HTR-8/SVneo (cell line): ENCODE data around the gene AFDN.
"Not testable (repeated sequence)": the region's sequence is repeated elsewhere in the genome, so short reads cannot be mapped to it uniquely, and the experiment has no call there.

Experiments used
- DNase-seq: peaks from one replicate; pipeline ENCODE4 v3.0.0; 2011; ENCODE audit warnings: low spot score, mixed read lengths; ENCODE audit not compliant: insufficient read length
- FAIRE-seq: peaks from 2 replicates; lab custom pipeline; 2011; peaks lifted over from hg19 to GRCh38; lab: Jason Lieb, UNC

The AFDN gene

DNA sequence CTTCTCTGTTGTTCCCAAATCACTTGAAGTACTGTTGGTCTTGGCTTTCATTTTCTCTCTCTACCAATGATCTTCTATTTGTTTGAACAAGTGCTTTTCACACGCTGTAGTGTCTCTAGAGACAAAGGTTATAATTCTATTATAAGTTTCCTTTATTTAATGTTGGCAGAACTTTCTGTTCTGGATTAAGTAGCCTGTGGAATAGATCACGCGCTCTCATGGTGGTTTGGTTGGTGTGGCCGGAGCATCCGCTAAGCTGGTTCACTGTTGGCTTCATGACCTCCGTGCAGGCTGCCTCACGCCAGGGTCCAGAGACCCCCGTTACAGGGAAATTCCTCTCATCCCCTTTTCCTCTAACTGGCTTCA, 139.8 kb downstream of the AFDN start:
- FAIRE-seq = no peak
- DNase-seq = no peak

DNA sequence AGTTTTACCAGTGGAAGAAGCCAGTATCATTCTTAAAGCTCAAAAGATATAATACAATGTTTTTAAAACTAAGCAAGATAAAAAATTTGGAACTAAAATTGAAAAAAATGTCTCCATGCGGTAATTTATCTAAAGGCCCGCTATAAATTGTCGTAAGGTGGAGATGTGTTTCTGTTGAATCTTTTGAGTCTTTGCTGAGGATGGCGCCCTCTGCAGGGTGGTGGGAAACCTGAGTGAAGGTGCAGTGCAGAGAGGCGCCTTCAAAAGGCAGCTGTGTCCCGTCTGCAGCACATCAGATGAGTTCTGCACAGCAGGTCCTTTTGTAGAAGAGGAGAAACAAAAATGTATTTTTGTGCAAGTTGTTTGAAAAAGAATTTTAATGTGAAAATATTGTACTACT, 141.4 kb downstream of the AFDN start:
- no peak for FAIRE-seq
- no peak for DNase-seq

DNA sequence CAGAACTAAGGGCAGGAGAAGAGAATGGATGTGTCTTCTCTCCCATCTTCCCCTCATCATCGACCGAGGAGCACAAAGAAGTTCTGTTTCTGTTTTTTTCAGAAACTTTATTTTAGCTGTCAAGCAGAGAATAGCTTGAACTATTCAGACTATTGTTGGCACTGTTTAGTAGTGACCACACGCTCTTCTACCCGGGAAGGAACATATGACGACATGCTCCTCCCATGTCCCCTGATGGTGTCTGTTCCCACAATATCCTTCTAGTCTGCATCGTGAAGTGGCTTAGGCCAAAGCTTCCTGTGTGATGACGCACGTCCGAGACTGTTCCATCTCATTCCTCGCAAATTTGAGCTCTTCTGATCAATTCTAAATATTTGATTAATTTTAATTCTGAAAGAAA, 143.5 kb downstream of the AFDN start:
- FAIRE-seq (no peak), DNase-seq (no peak)

DNA sequence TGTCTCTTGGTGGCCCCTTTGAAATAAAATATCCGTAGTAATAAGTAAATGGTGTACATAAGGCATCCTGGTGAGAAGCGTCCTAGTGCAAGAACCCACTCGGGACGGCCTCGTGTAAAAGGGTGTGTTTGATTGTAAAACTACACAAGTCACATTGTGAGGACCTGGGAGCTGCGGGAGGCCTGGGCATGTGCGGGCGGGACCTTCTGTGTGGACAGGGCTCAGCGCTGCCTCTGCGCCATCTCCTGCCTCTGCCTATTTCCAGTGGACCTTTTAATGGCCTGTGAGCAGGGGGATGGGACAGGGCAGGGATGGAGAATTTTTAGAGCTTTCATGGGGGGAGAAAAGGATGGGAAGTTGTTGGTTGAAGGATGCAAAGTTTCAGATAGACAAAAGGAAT, 145.5 kb downstream of the AFDN start:
- FAIRE-seq (no peak), DNase-seq (no peak)

DNA sequence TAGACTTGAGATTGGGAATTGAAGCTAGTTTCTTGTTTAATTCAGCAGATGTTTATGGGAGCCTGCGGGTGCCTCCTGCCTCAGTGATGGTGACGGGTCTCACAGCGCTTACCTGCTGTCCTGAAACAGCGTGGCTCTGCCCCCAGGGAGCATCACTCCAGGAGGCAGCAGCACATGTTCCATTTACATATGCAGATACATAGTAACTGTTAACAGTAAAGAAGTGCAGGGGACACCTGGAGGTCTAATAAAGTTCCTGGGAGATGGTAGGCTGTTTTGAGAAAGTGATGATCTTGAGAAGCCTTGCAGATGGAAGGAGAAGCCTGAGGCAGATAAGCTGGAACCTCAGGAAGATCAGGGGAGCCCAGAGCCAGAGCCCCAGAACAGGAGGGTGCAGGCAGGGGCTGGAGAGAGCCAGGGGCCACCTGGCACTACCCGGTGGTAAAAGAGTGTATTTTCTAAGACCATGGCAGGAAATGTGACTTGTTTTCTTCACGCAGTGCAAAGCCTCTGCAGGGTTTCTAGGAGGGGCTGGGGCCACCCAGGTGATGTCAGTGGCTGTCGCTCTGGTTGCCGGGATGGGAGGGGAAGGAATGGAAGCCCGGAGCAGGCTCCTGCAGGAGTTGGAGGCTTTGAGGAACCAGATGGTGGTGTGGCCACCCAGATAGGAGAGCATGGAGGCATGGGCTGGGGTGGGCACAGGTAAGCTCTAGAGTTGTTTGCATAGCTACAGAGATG, 146.6 kb downstream of the AFDN start:
- FAIRE-seq (no peak), DNase-seq (no peak)

DNA sequence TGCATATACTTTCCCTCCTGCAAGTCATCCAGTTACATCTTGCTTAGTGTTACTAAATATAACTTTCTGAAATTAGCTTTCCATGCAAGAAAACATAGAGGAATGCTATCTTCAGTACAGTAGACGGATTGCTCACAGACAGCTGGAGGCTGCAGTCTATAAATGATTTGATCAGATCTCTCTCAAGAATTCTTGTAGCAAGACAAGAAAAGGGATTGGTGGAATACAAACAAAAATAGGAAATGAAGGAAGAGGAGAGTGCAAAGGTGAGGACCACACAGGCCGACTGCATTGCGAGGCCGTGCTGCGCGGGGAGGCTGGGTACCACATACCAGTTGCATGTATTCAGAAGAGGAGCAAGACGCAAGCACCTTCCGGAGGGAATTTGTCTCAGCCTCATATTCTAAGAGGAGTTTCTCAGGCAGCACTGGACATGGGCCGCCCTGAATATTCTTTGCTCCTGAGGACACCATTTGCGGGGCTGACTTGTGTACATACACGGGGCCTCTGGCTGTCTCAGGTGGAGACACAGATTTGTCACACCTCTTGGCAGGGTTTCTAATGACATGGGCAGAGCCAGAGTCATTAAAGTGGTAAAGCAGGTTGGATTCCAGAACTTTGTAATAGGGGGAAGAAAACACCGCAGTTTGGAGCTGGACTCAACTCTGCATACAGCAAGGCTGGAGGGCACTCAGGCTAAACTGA, 148.1 kb downstream of the AFDN start:
- DNase-seq (no peak), FAIRE-seq (no peak)

DNA sequence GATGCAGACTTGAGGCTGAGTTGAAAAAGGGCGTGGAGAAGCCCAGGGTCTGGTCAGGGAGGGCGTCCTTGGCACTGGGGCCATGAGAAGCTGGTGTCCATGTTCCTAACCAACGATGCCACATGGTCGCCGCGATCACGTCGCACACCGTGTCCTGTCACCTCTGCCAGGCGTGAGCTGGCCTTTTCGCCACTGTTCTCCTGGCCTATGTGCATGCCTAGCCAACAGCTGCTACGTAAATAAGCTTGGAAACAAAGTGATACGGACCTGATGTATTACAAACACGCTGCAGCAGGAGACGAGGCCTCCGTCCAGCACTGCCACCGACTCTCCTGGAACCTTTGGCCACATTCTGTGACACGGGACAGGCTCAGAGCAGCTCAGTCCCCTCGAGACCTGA, 148.7 kb downstream of the AFDN start:
- FAIRE-seq (no peak), DNase-seq (no peak)

DNA sequence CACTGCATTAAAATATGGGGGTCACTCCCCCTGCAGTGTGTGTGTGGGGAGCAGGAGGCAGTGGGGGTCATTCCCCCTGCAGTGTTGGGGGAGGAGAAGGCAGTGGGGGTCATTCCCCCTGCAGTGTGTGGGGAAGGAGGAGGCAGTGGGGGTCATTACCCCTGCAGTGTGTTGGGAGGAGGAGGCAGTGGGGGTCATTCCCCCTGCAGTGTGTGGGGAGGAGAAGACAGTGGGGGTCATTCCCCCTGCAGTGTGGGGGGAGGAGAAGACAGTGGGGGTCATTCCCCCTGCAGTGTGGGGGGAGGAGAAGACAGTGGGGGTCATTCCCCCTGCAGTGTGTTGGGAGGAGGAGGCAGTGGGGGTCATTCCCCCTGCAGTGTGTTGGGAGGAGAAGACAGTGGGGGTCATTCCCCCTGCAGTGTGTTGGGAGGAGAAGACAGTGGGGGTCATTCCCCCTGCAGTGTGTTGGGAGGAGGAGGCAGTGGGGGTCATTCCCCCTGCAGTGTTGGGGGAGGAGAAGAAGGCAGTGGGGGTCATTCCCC, 149.5 kb downstream of the AFDN start:
- FAIRE-seq, DNase-seq: not testable (repeated sequence)

DNA sequence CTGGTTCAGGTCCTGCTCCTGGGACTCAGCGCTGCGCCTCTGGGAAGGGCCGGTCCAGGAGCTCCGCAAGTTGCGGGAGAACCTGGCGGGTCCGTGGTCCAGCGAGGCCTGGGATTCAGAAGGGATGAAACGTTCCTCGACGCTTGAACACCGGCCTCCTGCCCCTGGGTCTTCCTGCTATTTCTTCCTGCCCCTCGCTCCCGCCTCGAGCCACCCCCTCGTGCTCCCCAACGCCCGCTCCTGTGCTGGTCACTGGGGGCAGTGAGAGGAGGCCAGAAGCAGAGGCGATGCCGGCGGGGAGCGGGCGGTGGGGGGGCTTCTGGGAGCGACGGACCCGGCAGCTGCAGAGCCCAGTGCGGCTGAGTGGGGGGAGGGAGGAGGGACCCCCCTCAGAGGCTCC, 150.0 kb downstream of the AFDN start:
- DNase-seq (no peak), FAIRE-seq (no peak)

DNA sequence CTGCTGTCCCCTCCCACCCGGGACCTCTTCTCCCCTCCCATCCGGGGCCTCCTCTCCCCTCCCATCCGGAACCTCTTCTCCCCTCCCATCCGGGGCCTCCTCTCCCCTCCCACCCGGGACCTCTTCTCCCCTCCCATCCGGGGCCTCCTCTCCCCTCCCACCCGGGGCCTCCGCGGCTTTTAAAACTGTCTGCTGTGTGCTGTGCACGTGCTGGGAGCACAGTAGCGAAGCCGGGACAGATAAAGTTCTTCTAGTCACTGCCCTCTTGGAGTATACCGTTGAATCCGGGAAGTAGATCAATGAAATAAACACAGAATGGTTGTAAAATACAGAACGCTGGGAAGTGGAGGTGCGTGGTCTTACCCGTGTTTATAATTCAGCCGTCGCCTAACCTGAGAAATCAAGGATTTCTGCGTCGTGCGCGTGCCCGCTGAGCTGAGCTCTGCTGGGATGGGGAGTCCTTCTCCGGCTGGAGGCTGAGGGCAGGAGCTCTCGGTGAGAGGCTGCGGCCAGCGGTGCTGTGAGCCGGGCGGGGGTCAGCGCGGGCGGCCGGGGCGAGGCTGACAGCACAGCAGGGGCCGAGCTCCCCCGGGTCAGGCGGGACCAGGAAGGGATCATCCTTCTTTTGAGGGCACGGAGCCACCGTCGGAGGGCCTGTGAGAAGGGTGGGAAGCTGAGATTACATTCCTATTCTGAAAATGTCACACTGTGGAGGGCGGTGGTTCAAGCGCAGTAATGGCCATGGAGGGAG, 151.2 kb downstream of the AFDN start:
- DNase-seq (no peak), FAIRE-seq (no peak)

DNA sequence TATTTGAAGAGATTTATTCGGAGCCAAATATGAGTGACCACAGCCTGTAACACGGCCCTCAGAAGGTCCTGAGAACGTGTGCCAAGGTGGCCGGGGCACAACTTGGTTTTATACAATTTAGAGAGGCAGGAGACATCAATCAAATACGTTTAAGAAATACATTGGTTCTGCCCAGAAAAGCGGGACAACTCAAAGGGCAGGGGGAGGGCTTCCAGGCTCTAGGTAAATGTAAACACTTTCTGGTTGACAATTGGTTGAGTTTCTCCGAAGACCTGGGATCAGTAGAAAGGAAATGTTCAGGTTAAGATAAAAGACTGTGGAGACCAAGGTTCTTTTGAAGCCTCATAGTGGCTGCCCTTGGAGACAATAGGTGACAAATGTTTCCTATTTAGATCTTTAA, 151.9 kb downstream of the AFDN start:
- DNase-seq (no peak), FAIRE-seq (no peak)

DNA sequence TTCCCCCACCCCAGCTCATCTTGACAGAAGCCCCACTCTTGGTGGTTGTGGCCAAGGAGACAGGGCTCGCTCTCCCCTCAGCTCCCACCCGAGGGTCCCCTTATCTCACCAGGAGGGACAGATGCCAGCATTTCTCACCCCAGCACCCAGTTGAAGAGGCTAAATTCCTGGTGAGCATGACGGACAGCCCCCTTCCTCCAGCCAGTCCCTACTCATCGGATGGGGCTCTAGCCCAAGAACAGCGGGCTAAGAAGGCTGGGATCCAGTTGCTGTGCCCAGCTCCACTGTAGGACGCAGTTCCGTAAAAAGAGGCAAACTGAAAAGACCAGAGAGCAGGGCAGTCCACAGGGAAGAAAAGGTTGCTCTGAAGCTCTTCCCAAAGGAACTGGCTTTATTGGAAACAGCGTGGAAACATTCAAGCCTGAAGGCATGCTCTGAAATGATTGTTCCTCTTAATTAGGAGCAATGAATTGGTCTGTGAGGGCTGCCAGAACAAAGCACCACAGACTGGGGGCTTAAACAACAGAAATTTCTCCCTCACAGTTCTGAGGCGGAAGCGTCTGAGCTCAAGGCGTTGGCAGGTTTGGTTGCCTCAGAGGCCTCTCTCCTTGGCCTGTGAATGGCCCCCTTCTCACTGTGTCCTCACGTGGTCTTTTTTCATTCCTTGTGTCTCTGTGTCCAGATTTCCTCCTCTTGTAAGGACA, 152.9 kb downstream of the AFDN start:
- FAIRE-seq (no peak), DNase-seq (no peak)

DNA sequence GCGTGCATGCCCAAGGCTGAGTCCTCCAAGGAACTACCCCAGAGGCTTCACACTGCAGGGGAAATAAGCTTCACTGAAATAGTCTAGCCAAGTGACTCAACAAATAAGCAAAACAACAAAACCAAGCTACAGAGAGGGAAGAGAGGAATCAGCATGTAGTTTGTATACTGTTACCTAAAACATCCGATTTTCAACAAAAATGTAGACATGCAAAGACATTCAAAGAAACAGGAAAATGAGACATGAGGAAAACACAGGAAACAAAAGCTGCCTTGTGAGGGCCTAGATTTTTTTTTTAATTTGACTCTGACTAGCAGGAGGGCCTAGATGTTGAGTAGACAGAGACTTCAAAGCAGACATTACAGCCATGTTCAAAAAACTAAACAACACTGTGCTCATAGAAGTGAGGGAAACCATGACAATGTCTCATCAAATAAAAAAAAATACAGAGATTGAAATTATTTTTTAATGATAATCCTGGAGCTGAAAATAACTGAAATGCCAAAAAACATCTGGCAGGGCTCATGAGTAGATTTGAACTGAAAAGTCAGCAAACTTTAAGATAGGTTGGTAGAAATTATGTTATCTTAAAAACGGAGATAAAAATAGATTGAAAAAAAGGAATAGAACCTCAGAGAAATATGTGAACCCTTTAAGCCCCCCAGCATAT, 154.3 kb downstream of the AFDN start:
- no peak for DNase-seq
- FAIRE-seq = no peak

DNA sequence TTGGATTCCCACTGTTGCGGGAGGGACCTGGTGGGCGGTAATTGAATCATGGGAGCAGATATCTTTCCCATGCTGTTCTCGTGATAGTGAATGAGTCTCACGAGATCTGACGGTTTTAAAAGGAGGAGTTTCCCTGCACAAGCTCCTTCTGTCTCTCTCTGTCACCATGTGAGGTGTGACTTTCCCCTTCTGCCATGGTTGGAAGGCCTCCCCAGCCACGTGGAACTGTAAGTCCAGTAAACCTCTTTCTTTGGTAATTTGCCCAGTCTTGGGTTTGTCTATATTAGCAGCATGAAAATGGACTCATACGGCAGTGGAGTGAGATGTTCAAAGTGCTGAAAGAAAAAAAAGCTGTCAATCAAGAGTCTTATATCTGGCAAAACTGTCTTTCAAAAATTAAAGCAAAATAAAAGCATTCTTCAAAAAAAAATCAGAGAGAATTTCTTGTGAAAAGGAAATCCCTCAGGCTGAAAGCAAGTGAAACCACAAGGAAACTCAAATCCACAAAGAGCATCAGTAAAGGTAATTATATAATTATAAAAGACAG, 155.3 kb downstream of the AFDN start:
- FAIRE-seq = no peak
- DNase-seq = no peak

DNA sequence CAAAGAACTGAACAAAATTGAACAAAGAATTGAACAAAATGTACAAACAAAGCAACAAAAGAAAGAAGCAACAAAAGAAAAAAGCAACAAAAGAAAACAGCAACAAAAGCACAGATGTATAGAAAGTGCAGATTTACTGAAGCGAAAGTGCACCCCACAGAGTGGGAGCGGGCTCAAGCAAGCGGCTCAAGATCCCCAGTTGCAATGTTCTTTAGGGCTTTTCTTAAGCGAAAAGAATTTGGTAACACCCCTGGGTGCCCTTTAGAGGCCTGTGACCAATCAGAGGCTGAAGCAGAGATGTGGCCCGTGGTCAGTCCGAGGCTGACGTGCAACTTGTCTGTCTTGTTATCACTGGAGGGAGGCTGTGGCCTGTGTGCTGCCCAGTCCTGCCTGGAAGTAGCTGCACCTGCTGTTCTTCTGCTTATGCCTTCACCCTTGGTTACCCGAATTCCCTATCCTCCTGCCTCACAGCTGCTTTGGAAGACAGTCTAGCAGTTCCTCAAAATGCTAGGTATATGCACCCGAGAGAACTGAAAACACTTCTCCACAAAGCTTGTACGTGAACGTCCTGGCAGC, 157.5 kb downstream of the AFDN start:
- peak; percentile 23 for FAIRE-seq
- DNase-seq = no peak

DNA sequence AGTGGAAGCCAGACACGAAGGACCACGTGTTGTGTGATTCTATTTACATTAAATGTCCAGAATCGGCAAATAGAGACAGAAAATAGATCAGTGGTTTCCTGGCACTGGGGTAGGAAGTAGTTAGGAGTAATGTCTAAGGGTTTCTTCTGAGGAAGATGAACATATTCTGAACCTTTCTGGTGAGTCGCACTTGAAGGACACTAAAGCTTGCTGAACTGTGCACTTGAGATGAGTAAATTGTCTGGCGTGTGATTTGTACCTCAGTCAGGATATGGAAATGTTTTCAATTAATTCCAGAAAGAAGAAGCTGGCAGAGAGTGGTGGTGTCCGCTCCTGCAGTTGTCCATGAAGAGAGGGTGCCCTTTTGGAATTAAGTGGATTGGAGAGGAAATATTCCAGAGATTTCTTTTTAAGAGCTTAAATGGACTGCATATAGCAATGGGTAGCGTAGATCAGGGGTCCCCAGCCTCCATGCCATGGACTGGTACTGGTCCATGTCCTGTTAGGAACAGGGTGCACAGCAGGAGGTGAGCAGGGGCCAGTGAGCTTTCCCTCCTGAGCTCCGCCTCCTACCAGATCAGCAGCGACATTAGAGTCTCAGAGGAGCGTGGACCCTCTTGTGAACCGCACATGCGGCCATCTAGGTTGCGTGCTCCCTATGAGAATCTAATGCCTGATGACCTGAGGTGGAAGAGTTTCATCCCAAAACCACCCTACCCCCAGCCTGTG, 158.3 kb downstream of the AFDN start:
- no peak for FAIRE-seq
- no peak for DNase-seq

DNA sequence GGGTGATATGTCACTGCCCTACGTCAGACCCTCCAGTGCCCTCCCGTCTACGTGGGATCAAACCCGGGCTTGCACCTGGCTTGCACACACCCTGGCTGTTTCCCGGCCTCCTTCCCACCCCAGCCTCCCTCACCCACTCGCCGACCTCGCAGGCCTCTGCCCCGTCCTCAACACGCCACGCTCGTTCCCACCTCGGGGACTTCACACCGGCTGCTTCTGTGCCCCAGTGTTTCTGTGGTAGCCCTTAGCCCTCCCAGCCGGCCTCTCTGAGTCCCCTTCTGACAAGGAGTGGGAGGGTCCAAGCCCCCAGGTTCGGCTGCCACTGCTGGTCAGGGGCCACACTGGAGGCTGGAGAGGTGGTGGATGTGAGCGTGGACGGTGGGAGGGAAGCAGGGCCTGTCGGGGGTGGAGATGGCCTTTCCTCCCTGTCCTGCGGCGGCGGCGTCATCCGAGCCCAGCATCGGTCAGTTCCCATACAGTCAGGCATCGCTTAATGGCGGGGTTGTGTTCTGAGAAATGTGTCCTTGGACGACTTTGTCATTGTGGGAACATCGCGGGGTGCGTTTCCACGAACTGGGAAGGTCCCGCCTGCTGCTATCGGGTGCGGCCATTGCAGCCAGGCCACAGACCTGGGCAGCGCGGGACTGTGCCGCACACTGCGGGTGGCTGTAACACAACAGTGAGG, 159.3 kb downstream of the AFDN start:
- FAIRE-seq = no peak
- no peak for DNase-seq
